Effector memory CD4-positive, alpha-beta T cell (primary cell): ENCODE measurements around the gene CAMTA1.

Experiments used
- DNase-seq, 3 donors: peaks; one replicate each; pipeline ENCODE4 v3.0.0-alpha.2; 2020
- H3K27ac ChIP-seq: 2 replicates; pipeline ENCODE4 v1.7.0; 2013; ENCODE audit warnings: mild to moderate bottlenecking, low read length, moderate library complexity; ENCODE audit not compliant: insufficient read depth, poor library complexity, severe bottlenecking
- H3K27me3 ChIP-seq: replicated peaks from 2 replicates; pipeline ENCODE4 v1.7.0; 2013; ENCODE audit warnings: mild to moderate bottlenecking, low read length; ENCODE audit not compliant: insufficient read depth, control insufficient read depth, poor library complexity, severe bottlenecking
- H3K36me3 ChIP-seq: 2 replicates; pipeline ENCODE4 v1.7.0; 2013; ENCODE audit warnings: mild to moderate bottlenecking, low read length, moderate library complexity; ENCODE audit not compliant: control insufficient read depth, insufficient read depth
- H3K4me1 ChIP-seq: 2 replicates; pipeline ENCODE4 v1.7.0; 2013; ENCODE audit warnings: low read length, mild to moderate bottlenecking; ENCODE audit not compliant: control insufficient read depth, insufficient read depth, poor library complexity, severe bottlenecking
- H3K4me3 ChIP-seq: 2 replicates; pipeline ENCODE4 v1.7.0; 2013; ENCODE audit warnings: low read length, low read depth, mild to moderate bottlenecking; ENCODE audit not compliant: insufficient read depth, poor library complexity, severe bottlenecking
- H3K9me3 ChIP-seq: 2 replicates; pipeline ENCODE4 v1.7.0; 2013; ENCODE audit warnings: mild to moderate bottlenecking, low read length, moderate library complexity; ENCODE audit not compliant: control insufficient read depth

The CAMTA1 gene

GRCh38 chr1:6976044-6976375 is 190.8 kb downstream of the CAMTA1 start:
- Histone ChIP-seq H3K27ac (no peak overlapping the region), H3K9me3 (no peaks in the 10 kb centered on the region), H3K36me3 (no peaks in the 10 kb centered on the region), H3K4me1 (no peaks in the 10 kb centered on the region), H3K27me3 (no peaks in the 10 kb centered on the region), H3K4me3 (no peak overlapping the region)
- no peak for DNase-seq

- no peak for DNase-seq
- Histone ChIP-seq H3K36me3 (no peaks in the 10 kb centered on the region), H3K9me3 (no peaks in the 10 kb centered on the region), H3K4me1 (no peaks in the 10 kb centered on the region), H3K4me3 (no peak overlapping the region), H3K27ac (no peak overlapping the region), H3K27me3 (no peaks in the 10 kb centered on the region)
Observed at GRCh38 chr1:6979003-6979613, 193.9 kb downstream of the CAMTA1 start.

- H3K27ac ChIP-seq: no peak overlapping the region
- no peaks in the 10 kb centered on the region for H3K27me3 ChIP-seq
- no peaks in the 10 kb centered on the region for H3K4me1 ChIP-seq
- no peak overlapping the region for H3K4me3 ChIP-seq
- H3K9me3 ChIP-seq: no peaks in the 10 kb centered on the region
- DNase-seq: no peak
- H3K36me3 ChIP-seq: no peaks in the 10 kb centered on the region
Observed at GRCh38 chr1:6981595-6981994, 196.3 kb downstream of the CAMTA1 start.

- no peak overlapping the region for H3K27ac ChIP-seq
- no peaks in the 10 kb centered on the region for H3K27me3 ChIP-seq
- no peak for DNase-seq
- no peaks in the 10 kb centered on the region for H3K36me3 ChIP-seq
- no peaks in the 10 kb centered on the region for H3K4me1 ChIP-seq
- H3K4me3 ChIP-seq: no peak overlapping the region
- H3K9me3 ChIP-seq: no peaks in the 10 kb centered on the region
Observed at GRCh38 chr1:6982443-6982842, 197.2 kb downstream of the CAMTA1 start.

- DNase-seq: no peak
Observed at GRCh38 chr1:6982860-6983259, 197.6 kb downstream of the CAMTA1 start.

GRCh38 chr1:6984536-6984935 is 199.3 kb downstream of the CAMTA1 start:
- no peaks in the 10 kb centered on the region for H3K36me3 ChIP-seq
- H3K27me3 ChIP-seq: no peaks in the 10 kb centered on the region
- no peaks in the 10 kb centered on the region for H3K4me1 ChIP-seq
- H3K27ac ChIP-seq: no peak overlapping the region
- no peaks in the 10 kb centered on the region for H3K9me3 ChIP-seq
- DNase-seq: no peak
- no peak overlapping the region for H3K4me3 ChIP-seq

More at GRCh38 chr1:6982860-6983259, 197.6 kb downstream of the CAMTA1 start:
- Histone ChIP-seq H3K4me1 (no peaks in the 10 kb centered on the region), H3K36me3 (no peaks in the 10 kb centered on the region), H3K27ac (no peak overlapping the region), H3K27me3 (no peaks in the 10 kb centered on the region), H3K9me3 (no peaks in the 10 kb centered on the region), H3K4me3 (no peak overlapping the region)

GRCh38 chr1:6984986-6985385 is 199.7 kb downstream of the CAMTA1 start:
- no peak for DNase-seq
- Histone ChIP-seq H3K27ac (no peak overlapping the region), H3K27me3 (no peaks in the 10 kb centered on the region), H3K9me3 (no peaks in the 10 kb centered on the region), H3K36me3 (no peaks in the 10 kb centered on the region), H3K4me3 (no peak overlapping the region), H3K4me1 (no peaks in the 10 kb centered on the region)

GRCh38 chr1:6985549-6986276 is 200.5 kb downstream of the CAMTA1 start:
- Histone ChIP-seq H3K27me3 (no peaks in the 10 kb centered on the region), H3K9me3 (no peaks in the 10 kb centered on the region), H3K36me3 (no peaks in the 10 kb centered on the region), H3K27ac (no peak overlapping the region), H3K4me3 (no peak overlapping the region), H3K4me1 (no peaks in the 10 kb centered on the region)
- no peak for DNase-seq

- Histone ChIP-seq H3K36me3 (no peaks in the 10 kb centered on the region), H3K4me1 (no peaks in the 10 kb centered on the region), H3K27ac (no peak overlapping the region), H3K27me3 (no peaks in the 10 kb centered on the region), H3K4me3 (no peak overlapping the region), H3K9me3 (no peaks in the 10 kb centered on the region)
- DNase-seq: no peak
Observed at GRCh38 chr1:6986281-6986680, 201.0 kb downstream of the CAMTA1 start.

- Histone ChIP-seq H3K4me1 (no peaks in the 10 kb centered on the region), H3K36me3 (no peaks in the 10 kb centered on the region), H3K9me3 (no peaks in the 10 kb centered on the region), H3K27ac (no peak overlapping the region), H3K27me3 (no peaks in the 10 kb centered on the region), H3K4me3 (no peak overlapping the region)
- no peak for DNase-seq
Observed at GRCh38 chr1:6987940-6988339, 202.7 kb downstream of the CAMTA1 start.
